ENCODE results near the gene TAF11L8.
"Not testable (repeated sequence)": the region's sequence is repeated elsewhere in the genome, so short reads cannot be mapped to it uniquely, and the experiment has no call there.

TAF11L8 gene

DNA sequence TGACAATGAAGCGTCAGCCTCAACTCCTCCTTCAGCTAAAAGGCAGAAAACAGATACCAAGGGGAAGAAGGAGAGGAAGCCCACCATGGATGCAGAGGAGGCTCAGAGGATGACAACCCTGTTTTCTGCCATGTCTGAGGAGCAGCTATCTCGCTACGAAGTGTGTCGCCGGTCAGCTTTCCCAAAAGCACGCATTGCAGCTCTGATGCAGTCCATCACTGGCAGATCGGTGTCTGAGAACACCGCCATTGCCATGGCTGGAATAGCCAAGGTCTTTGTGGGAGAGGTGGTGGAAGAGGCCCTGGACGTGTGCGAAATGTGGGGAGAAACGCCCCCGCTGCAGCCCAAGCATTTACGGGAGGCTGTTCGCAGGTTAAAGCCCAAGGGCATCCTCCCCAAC lies 14.2 kb upstream of the TAF11L8 start:
- TF ChIP-seq, protein P1, sequence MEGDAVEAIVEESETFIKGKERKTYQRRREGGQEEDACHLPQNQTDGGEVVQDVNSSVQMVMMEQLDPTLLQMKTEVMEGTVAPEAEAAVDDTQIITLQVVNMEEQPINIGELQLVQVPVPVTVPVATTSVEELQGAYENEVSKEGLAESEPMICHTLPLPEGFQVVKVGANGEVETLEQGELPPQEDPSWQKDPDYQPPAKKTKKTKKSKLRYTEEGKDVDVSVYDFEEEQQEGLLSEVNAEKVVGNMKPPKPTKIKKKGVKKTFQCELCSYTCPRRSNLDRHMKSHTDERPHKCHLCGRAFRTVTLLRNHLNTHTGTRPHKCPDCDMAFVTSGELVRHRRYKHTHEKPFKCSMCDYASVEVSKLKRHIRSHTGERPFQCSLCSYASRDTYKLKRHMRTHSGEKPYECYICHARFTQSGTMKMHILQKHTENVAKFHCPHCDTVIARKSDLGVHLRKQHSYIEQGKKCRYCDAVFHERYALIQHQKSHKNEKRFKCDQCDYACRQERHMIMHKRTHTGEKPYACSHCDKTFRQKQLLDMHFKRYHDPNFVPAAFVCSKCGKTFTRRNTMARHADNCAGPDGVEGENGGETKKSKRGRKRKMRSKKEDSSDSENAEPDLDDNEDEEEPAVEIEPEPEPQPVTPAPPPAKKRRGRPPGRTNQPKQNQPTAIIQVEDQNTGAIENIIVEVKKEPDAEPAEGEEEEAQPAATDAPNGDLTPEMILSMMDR (IDR thresholded peaks at IDR 0.05; ENCODE audit: borderline replicate concordance, insufficient read depth, low read depth, low read length), result no peak
- no peak overlapping the region for H3K4me3 ChIP-seq (ENCODE audit: low read depth, low read length)

DNA sequence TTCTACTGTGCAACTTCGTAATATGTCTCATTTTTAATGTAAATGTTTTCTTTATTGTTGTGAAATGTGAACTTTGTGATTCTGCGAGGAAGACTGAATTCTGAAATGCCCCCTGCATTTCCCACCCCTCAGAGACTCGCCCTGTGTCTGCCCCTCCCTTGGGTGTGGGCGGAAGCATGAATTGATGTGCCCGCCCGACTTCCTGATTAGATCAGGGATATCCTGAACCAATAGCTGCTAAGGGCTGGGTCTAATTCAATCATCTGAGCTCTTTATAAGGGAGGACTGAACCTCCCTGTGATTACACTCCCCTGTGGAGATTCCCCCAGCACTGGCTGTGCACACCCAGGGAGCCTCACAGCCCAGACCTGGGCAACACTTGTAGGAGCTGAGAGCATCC lies 13.1 kb upstream of the TAF11L8 start, which contains the start of gene TAF11L11:
Gene TAF11L11 (plus strand): TSS at position 304 of the 400 bp plus-strand sequence.
- not testable (repeated sequence) for H3K4me3 ChIP-seq (ENCODE audit: low read depth, low read length)

DNA sequence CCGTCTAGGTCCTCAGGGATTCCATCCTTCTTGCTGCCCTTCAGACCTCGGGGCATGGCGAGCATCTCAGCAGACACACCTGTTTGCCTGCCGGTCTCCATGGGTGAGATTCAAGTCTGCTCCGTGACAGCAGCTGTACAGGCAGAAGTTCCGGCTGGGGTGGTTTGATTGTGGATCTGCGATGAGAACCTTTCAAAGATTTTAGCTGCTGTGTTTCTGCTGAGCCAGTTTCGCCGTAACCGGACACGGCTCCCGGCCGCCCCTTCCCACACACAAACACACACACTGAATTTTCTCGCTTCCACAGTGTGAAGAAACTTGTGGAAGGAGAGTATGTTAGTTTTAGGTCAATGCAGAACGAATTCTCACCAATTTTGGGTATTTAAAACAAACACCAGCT lies 7.0 kb upstream of the TAF11L8 start, which contains the start of gene TAF11L10:
Gene TAF11L10 (minus strand): TSS at position 101 of the 400 bp plus-strand sequence.
- H3K4me3 ChIP-seq (ENCODE audit: low read depth, low read length), result not testable (repeated sequence)

DNA sequence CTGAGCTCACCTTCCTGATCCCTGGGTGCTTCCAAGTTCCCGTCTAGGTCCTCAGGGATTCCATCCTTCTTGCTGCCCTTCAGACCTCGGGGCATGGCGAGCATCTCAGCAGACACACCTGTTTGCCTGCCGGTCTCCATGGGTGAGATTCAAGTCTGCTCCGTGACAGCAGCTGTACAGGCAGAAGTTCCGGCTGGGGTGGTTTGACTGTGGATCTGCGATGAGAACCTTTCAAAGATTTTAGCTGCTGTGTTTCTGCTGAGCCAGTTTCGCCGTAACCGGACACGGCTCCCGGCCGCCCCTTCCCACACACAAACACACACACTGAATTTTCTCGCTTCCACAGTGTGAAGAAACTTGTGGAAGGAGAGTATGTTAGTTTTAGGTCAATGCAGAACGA lies 3.5 kb upstream of the TAF11L8 start, which contains the start of gene TAF11L9:
Gene TAF11L9 (minus strand): TSS at position 140 of the 400 bp plus-strand sequence.
- H3K4me3 ChIP-seq (ENCODE audit: low read depth, low read length), result not testable (repeated sequence)

DNA sequence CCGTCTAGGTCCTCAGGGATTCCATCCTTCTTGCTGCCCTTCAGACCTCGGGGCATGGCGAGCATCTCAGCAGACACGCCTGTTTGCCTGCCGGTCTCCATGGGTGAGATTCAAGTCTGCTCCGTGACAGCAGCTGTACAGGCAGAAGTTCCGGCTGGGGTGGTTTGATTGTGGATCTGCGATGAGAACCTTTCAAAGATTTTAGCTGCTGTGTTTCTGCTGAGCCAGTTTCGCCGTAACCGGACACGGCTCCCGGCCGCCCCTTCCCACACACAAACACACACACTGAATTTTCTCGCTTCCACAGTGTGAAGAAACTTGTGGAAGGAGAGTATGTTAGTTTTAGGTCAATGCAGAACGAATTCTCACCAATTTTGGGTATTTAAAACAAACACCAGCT lies 5.1 kb downstream of the TAF11L8 start, which contains the start of gene TAF11L7:
Gene TAF11L7 (minus strand): TSS at position 101 of the 400 bp plus-strand sequence.
- H3K4me3 ChIP-seq (ENCODE audit: low read depth, low read length), result not testable (repeated sequence)
